SK-N-SH treated with all-trans-retinoic acid at 6 μM for 48 hours (cell line): Measurements from ENCODE around the gene INPP5J.
"Not testable (repeated sequence)": the region's sequence is repeated elsewhere in the genome, so short reads cannot be mapped to it uniquely, and the experiment has no call there.

Experiments
- ATAC-seq: fragments of 200-7000 bp; cut with Tn5 transposase; 3 replicates; pipeline ENCODE4 v1.9.1; 2020; ENCODE audit warnings: mild to moderate bottlenecking, moderate library complexity
- ARNTL ChIP-seq: fragments of 450-650 bp; formaldehyde crosslinking; IDR thresholded peaks from 2 replicates; pipeline ENCODE4 v1.5.0; 2020; ENCODE audit warnings: low read depth, mild to moderate bottlenecking, moderate library complexity, borderline replicate concordance
- CREB5 ChIP-seq: fragments of 250-450 bp; sonication (Bioruptor Pico); IDR thresholded peaks from 2 replicates; pipeline ENCODE4 v1.5.1; 2020; ENCODE audit warnings: low read depth, mild to moderate bottlenecking, moderate library complexity
- CSDC2 ChIP-seq: fragments of 250-450 bp; sonication (Bioruptor Pico); IDR thresholded peaks from 2 replicates; pipeline ENCODE4 v1.5.0; 2020; ENCODE audit warnings: mild to moderate bottlenecking, moderate library complexity
- CSRNP3 ChIP-seq: fragments of 250-450 bp; sonication (Bioruptor Pico); IDR thresholded peaks from 2 replicates; pipeline ENCODE4 v1.5.1; 2021; ENCODE audit warnings: mild to moderate bottlenecking, moderate library complexity
- ESRRG ChIP-seq: fragments of 250-450 bp; sonication (Bioruptor Pico); IDR thresholded peaks from 2 replicates; pipeline ENCODE4 v1.6.1; 2021; ENCODE audit warnings: mild to moderate bottlenecking
- ISL1 ChIP-seq: fragments of 250-450 bp; sonication (Bioruptor Pico); IDR thresholded peaks from 2 replicates; pipeline ENCODE4 v2.1.2; 2022; ENCODE audit warnings: mild to moderate bottlenecking, moderate library complexity
- OSR1 ChIP-seq: fragments of 250-450 bp; sonication (Bioruptor Pico); IDR thresholded peaks from 2 replicates; pipeline ENCODE4 v1.8.0; 2022; ENCODE audit warnings: moderate library complexity, mild to moderate bottlenecking, inconsistent platforms
- PATZ1 ChIP-seq: fragments of 250-450 bp; sonication (Bioruptor Pico); IDR thresholded peaks from 2 replicates; pipeline ENCODE4 v1.8.0; 2020; ENCODE audit warnings: mild to moderate bottlenecking, moderate library complexity, borderline replicate concordance
- PPARA ChIP-seq: fragments of 250-450 bp; sonication (Bioruptor Pico); IDR thresholded peaks from 2 replicates; pipeline ENCODE4 v1.5.0; 2020; ENCODE audit warnings: mild to moderate bottlenecking, borderline replicate concordance
- SNAI2 ChIP-seq: fragments of 250-450 bp; sonication (Bioruptor Pico); IDR thresholded peaks from 2 replicates; pipeline ENCODE4 v1.5.0; 2020; ENCODE audit warnings: mild to moderate bottlenecking, moderate library complexity
- TCF4 ChIP-seq: fragments of 250-450 bp; sonication (Bioruptor Pico); IDR thresholded peaks from 2 replicates; pipeline ENCODE4 v1.8.0; 2021; ENCODE audit warnings: mild to moderate bottlenecking, moderate library complexity, borderline replicate concordance
- TOX ChIP-seq: fragments of 250-450 bp; sonication (Bioruptor Pico); IDR thresholded peaks from 2 replicates; pipeline ENCODE4 v1.8.0; 2021; ENCODE audit warnings: mild to moderate bottlenecking, moderate library complexity, borderline replicate concordance
- ZFP3 ChIP-seq: fragments of 250-450 bp; sonication (Bioruptor Pico); IDR thresholded peaks from 2 replicates; pipeline ENCODE4 v1.5.0; 2020; ENCODE audit warnings: mild to moderate bottlenecking, moderate library complexity
- ZFP30 ChIP-seq: fragments of 450-650 bp; formaldehyde crosslinking; IDR thresholded peaks from 2 replicates; pipeline ENCODE4 v1.5.0; 2022; ENCODE audit warnings: mild to moderate bottlenecking, moderate library complexity
- ZNF565 ChIP-seq: fragments of 450-650 bp; formaldehyde crosslinking; conservative IDR thresholded peaks from 2 replicates; pipeline ENCODE4 v1.5.0; 2020; ENCODE audit warnings: low read depth, mild to moderate bottlenecking, moderate library complexity
- ZNF8 ChIP-seq: fragments of 450-650 bp; formaldehyde crosslinking; IDR thresholded peaks from 2 replicates; pipeline ENCODE4 v1.5.0; 2020; ENCODE audit warnings: mild to moderate bottlenecking, moderate library complexity
- TF ChIP-seq, protein P1 (sequence below): fragments of 250-450 bp; sonication (Bioruptor Pico); IDR thresholded peaks from 2 replicates; pipeline ENCODE4 v1.8.0; 2021; ENCODE audit warnings: low read depth, mild to moderate bottlenecking, moderate library complexity, borderline replicate concordance

INPP5J gene

DNA sequence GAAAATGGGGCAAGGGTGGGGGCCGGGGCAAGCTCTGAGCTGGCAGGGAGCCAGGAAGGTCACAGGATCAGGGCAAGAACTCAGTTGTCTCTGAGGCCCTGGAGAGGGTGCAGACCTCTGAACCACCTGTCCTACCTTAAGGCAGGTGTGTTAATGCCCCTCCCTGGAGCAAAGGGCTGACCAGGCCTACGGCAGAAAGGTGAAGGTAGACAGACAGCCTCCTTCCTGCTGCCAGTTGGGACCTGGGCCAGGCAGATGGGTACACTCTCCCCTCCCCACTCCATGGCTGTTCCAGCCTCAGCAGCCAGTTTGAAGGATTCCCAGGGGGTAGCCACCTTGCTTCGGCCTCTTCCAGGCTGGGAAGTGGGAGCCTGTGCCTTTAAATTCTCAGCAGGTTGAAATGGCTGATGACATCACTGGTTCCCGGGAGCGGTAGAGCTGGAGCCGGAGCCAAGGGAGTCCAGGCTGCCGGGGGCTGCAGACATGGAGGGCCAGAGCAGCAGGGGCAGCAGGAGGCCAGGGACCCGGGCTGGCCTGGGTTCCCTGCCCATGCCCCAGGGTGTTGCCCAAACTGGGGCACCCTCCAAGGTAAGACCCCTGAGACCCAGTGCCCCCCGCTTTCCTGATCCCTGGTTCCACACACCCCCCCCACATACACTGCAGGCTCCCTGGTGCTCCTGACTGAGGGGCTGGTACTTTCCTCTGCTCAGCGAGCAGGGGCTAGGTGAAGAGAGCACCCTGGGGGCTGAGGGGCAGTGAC is at the start of gene INPP5J:
TSS of gene INPP5J (plus strand) at position 435 of the 760 bp plus-strand sequence. CDS start at position 484, 49 bp downstream.
- TF ChIP-seq ISL1 (CRISPR knock-in tag) (no peak), ARNTL (CRISPR knock-in tag) (no peak), PPARA (CRISPR knock-in tag) (no peak), CSDC2 (CRISPR knock-in tag) (no peak), OSR1 (CRISPR knock-in tag) (no peak), ZFP3 (CRISPR knock-in tag) (no peak), ZNF565 (CRISPR knock-in tag) (no peak), ESRRG (CRISPR knock-in tag) (no peak), CSRNP3 (CRISPR knock-in tag) (no peak)
- TF ChIP-seq, all 23 proteins: peak for 0
- peak; percentile 97 for ATAC-seq

DNA sequence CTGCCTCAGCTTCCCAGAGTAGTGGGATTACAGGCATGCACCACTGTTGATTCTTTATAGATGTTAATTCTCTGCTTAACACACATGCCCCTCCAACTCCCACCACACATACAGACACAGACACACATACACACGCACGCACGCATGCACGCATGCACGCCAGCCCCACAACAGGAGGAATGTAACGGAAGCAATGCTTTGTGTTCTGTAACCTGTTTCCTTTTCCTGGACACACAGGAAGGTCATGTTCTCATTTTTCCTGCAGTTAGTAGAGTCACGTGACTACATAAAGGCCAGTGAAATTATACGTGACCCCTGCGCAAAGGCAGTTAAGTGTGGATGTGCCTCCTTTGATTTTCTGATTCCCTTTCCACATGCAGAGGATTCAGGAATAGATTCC is 49.6 kb upstream of the INPP5J start:
- ATAC-seq, result not testable (repeated sequence)

DNA sequence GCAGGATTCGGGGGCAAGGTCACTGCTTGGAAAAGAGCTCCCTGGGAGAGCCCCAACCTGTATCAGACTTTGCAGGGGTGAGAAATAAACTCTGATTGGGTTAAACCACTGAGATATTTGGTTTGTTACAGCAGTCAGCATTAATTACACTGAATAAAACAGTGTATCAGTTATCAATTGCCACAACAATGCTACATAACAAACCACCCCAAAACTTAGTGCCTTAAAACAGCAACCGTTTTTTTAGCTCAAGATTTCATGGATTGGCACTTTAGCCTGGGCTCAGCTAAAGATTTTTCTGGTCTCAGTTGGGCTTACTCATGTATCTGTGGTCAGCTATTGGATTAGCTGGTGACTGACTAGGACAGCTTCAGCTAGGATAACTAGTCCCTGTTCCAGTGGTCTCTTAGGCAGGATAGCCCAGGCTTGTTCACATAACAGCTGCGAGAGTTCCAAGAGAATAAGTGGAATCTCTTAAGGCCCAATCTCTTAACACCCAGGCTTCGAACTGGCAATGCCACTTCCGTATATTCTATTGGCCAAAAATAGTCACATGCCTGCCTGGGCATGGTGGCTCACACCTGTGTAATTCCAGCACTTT is 49.1 kb upstream of the INPP5J start:
- ATAC-seq, result not testable (repeated sequence)

- no peak for ATAC-seq
- TF ChIP-seq ZFP30 (CRISPR knock-in tag) (no peak), PATZ1 (CRISPR knock-in tag) (no peak), CREB5 (no peak), TCF4 (no peak), TOX (no peak), ZNF8 (no peak), ZNF565 (CRISPR knock-in tag) (no peak), SNAI2 (no peak)
- TF ChIP-seq, protein P1, sequence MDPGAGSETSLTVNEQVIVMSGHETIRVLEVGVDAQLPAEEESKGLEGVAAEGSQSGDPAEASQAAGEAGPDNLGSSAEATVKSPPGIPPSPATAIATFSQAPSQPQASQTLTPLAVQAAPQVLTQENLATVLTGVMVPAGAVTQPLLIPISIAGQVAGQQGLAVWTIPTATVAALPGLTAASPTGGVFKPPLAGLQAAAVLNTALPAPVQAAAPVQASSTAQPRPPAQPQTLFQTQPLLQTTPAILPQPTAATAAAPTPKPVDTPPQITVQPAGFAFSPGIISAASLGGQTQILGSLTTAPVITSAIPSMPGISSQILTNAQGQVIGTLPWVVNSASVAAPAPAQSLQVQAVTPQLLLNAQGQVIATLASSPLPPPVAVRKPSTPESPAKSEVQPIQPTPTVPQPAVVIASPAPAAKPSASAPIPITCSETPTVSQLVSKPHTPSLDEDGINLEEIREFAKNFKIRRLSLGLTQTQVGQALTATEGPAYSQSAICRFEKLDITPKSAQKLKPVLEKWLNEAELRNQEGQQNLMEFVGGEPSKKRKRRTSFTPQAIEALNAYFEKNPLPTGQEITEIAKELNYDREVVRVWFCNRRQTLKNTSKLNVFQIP (CRISPR knock-in tag), result no peak
These were observed 46.8 kb upstream of the INPP5J start for GRCh38 chr22:31075961-31076360.

DNA sequence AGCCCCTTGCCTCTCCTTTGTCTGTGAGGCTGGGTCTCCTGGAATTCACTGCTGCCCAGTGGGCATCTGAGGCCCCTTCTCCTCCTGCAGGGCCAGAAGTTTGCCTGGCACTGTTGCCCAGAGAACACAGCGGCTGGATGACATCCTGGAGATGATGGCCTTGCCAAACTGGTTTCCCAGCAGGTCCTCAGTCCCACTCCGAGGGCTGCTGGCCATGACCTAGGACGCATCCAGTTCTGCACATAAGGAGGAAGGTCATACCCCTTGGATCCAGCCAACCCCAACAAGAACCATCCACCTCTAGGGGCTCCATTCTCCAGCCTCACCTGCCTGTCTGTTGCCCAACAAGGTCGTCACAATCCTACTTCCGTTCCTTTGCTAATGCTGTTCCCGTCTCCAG is 45.1 kb upstream of the INPP5J start:
- no peak for ATAC-seq
- no peak for TF ChIP-seq ZNF8

GRCh38 chr22:31078389-31078788 is 44.4 kb upstream of the INPP5J start:
- not testable (repeated sequence) for ATAC-seq
